Stimulated activated CD8-positive, alpha-beta memory T cell treated with anti-CD3 and anti-CD28 coated beads, Interleukin-4, amount 100 ng/mL, for 1 hour (primary cell): ENCODE data around the gene TNKS1BP1.

Source experiments
- DNase-seq, 2 donors: peaks; one replicate each; pipeline ENCODE4 v3.0.0-alpha.2; 2020; ENCODE audit warnings: low read depth in 2 of 2, low spot score in 1 of 2

The TNKS1BP1 gene

GRCh38 chr11:57260937-57261783 is 63.6 kb downstream of the TNKS1BP1 start:
- DNase-seq, result no peak

GRCh38 chr11:57256119-57256518 is 68.6 kb downstream of the TNKS1BP1 start:
- DNase-seq, result no peak

- no peak for DNase-seq
Measured at GRCh38 chr11:57255618-57256017, 69.1 kb downstream of the TNKS1BP1 start.

GRCh38 chr11:57254631-57255030 is 70.1 kb downstream of the TNKS1BP1 start:
- no peak for DNase-seq

- DNase-seq, result no peak
Measured at GRCh38 chr11:57251491-57252104, 73.2 kb downstream of the TNKS1BP1 start.

GRCh38 chr11:57251037-57251436 is 73.7 kb downstream of the TNKS1BP1 start:
- DNase-seq, result no peak
